GM10266 (cell line): ENCODE results near the gene SIPA1L3.

Experiments used
- DNase-seq: peaks from one replicate; pipeline ENCODE4 v3.0.0; 2012; ENCODE audit errors: extremely low spot score
- TF ChIP-seq, protein P1 (sequence below): IDR thresholded peaks from 2 replicates; pipeline ENCODE4 v1.5.1; 2012; ENCODE audit warnings: mild to moderate bottlenecking, low read depth; ENCODE audit not compliant: control insufficient read depth, insufficient read depth; ENCODE audit errors: missing control alignments

The SIPA1L3 gene

GRCh38 chr19:38210458-38210987, 303.5 kb downstream of the SIPA1L3 start:
- no peak for DNase-seq
- TF ChIP-seq, protein P1, sequence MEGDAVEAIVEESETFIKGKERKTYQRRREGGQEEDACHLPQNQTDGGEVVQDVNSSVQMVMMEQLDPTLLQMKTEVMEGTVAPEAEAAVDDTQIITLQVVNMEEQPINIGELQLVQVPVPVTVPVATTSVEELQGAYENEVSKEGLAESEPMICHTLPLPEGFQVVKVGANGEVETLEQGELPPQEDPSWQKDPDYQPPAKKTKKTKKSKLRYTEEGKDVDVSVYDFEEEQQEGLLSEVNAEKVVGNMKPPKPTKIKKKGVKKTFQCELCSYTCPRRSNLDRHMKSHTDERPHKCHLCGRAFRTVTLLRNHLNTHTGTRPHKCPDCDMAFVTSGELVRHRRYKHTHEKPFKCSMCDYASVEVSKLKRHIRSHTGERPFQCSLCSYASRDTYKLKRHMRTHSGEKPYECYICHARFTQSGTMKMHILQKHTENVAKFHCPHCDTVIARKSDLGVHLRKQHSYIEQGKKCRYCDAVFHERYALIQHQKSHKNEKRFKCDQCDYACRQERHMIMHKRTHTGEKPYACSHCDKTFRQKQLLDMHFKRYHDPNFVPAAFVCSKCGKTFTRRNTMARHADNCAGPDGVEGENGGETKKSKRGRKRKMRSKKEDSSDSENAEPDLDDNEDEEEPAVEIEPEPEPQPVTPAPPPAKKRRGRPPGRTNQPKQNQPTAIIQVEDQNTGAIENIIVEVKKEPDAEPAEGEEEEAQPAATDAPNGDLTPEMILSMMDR: no peak

GRCh38 chr19:38211151-38211591, 304.2 kb downstream of the SIPA1L3 start:
- TF ChIP-seq, protein P1: no peak
- DNase-seq: no peak

DNA sequence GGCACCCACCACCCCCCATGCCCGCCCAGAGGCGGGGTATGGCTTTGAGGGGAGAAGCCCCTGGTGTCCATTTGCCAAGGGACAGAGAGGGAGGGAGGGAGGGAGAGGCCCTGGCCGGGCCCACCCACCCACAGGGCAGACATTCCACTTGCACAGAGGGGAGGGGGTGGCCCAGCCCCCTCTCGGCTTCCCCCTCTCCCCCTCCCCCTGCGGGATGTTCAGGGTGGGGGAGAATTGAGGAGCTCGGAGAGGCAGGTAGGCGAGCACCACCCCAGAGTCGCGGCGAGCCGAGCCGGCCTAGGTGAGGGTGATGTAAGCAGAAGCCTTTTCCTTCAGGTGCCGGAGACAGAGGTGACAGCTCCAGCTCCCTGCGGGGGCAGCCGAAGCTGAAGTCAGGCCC, 304.8 kb downstream of the SIPA1L3 start:
- TF ChIP-seq, protein P1: no peak
- no peak for DNase-seq

DNA sequence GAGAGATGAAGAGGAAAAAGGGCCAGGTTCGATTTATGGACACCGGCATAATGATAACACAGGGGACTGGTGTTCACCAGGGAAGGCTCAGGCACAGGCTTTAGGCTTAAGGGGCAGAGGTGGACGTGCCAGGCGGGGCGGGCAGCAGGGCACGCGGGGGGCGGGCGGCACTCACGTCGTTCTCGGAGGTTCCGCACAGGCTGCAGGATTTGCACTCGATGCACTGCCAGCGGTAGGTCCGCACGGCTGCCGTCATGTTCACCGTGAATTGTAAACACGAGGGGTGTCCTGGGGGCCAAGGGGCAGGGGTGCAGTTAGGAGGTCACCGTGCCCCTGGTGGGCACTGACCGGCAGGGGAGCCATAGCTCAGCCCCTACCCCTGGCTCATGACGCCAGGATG, 306.5 kb downstream of the SIPA1L3 start:
- TF ChIP-seq, protein P1: no peak
- no peak for DNase-seq

- DNase-seq: no peak
- TF ChIP-seq, protein P1: no peak
These were observed 307.1 kb downstream of the SIPA1L3 start for GRCh38 chr19:38213911-38214625.

DNA sequence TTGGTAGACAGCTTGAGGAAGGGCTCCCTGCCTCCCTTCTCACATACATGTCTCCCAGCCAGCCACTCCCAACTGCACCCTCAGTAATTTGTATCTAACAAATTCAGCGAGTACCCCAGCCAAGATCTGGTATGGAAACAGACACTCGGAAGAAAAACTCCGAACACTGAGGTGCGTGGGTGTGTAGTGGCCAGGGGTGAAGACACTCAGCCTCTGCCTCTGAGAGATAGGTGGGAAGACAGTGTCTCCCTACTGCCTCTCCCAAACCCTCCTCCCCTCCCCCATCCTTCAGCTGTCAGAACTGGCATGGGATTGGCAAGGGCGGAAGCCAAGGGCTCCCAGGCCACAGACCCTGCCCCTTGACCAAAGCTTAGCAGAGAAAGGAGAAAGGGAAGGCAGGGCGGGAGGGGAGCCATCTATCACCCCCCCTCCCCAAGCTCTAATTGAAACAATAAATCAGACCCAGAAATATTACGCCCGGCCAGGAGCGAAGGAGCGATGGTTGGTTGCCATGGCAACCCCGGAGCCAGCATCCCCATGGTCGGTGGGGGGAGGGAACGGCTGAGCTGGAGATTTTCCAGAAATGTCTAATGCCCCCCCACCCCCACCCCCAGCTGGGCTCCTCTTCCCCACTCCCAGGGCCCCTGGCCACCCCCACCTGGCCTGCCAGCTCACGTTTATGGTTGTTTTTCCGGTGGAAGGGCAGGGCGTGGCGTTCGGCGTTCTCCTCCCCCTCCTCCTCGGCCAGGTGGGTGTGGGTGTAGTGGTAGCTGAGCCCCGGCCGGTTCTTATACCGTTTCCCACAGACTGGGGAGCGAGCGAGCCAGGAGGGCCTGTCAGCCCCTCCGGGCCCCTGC, 310.0 kb downstream of the SIPA1L3 start:
- TF ChIP-seq, protein P1: no peak
- DNase-seq: no peak
